HG02623 (cell line): ENCODE results near the gene BSN.

Experiments
- ATAC-seq: cut with Tn5 transposase; IDR thresholded peaks from one replicate; pipeline ENCODE4 v1.9.1; 2021; ENCODE audit warnings: moderate library complexity; ENCODE audit not compliant: unreplicated experiment

Gene BSN

GRCh38 chr3:49652218-49652902, 98.1 kb downstream of the BSN start:
- no peak for ATAC-seq

- no peak for ATAC-seq
Measured at GRCh38 chr3:49652903-49653415, 98.7 kb downstream of the BSN start.

- ATAC-seq, result no peak
Measured at GRCh38 chr3:49653621-49654020, 99.3 kb downstream of the BSN start.

GRCh38 chr3:49654176-49654825, 100.0 kb downstream of the BSN start:
- ATAC-seq, result no peak

GRCh38 chr3:49654955-49655556, 100.8 kb downstream of the BSN start:
- no peak for ATAC-seq

GRCh38 chr3:49655731-49656285, 101.5 kb downstream of the BSN start:
- no peak for ATAC-seq

- no peak for ATAC-seq
Measured at GRCh38 chr3:49656541-49657112, 102.3 kb downstream of the BSN start.

- ATAC-seq, result no peak
Measured at GRCh38 chr3:49657208-49657915, 103.1 kb downstream of the BSN start.

GRCh38 chr3:49658711-49659110, 104.4 kb downstream of the BSN start:
- no peak for ATAC-seq

- ATAC-seq, result no peak
Measured at GRCh38 chr3:49659756-49660155, 105.5 kb downstream of the BSN start.

GRCh38 chr3:49661281-49661680, 107.0 kb downstream of the BSN start:
- no peak for ATAC-seq

GRCh38 chr3:49662021-49662420, 107.7 kb downstream of the BSN start:
- ATAC-seq, result no peak

- ATAC-seq, result no peak
Measured at GRCh38 chr3:49662720-49663413, 108.6 kb downstream of the BSN start.

GRCh38 chr3:49663831-49664230, 109.6 kb downstream of the BSN start:
- no peak for ATAC-seq

GRCh38 chr3:49664300-49664699, 110.0 kb downstream of the BSN start:
- no peak for ATAC-seq

GRCh38 chr3:49665822-49666519, 111.7 kb downstream of the BSN start:
- no peak for ATAC-seq

GRCh38 chr3:49666592-49666991, 112.3 kb downstream of the BSN start:
- ATAC-seq, result no peak

GRCh38 chr3:49667701-49668413, 113.6 kb downstream of the BSN start:
- ATAC-seq, result no peak

- ATAC-seq, result no peak
Measured at GRCh38 chr3:49668414-49668797, 114.1 kb downstream of the BSN start.
